Motor neuron (in vitro differentiated cells): ENCODE measurements around the gene ELOVL2. TPM values are rescaled to one million over a fixed set of nuclear protein-coding genes. Genes with fewer than 3 reads are reported as not detected.
A peak's percentile ranks its signal among the peaks of the same experiment; 100 is the strongest.
"Not testable (repeated sequence)": the region's sequence is repeated elsewhere in the genome, so short reads cannot be mapped to it uniquely, and the experiment has no call there.

Source experiments
- ATAC-seq, 8 experiments: fragments of 200-7000 bp; cut with Tn5 transposase; replicated peaks in 6 of 8; 2 replicates each; pipeline ENCODE4 v1.8.0; 2021; ENCODE audit warnings: mild to moderate bottlenecking in 8 of 8, moderate library complexity in 8 of 8
- H3K27ac ChIP-seq, 2 donors: fragments of 250-450 bp; sonication (Bioruptor Pico); 2 replicates each; pipeline ENCODE4 v1.9.0; 2021; ENCODE audit warnings: antibody characterized with exemption in 2 of 2, mild to moderate bottlenecking in 2 of 2, moderate library complexity in 1 of 2
- H3K4me1 ChIP-seq, 2 donors: fragments of 250-450 bp; sonication (Bioruptor Pico); replicated peaks in 1 of 2; 2 replicates each; pipeline ENCODE4 v1.6.1; 2021; ENCODE audit warnings: antibody characterized with exemption in 2 of 2, mild to moderate bottlenecking in 2 of 2, moderate library complexity in 1 of 2
- H3K4me3 ChIP-seq, 5 donors: fragments of 250-450 bp; sonication (Bioruptor Pico); 2 replicates each; pipeline ENCODE4 v1.9.0; 2021; ENCODE audit warnings: antibody characterized with exemption in 5 of 5, mild to moderate bottlenecking in 5 of 5, moderate library complexity in 4 of 5
- WGBS, 10 experiments: fragments of 450-650 bp; shearing (Covaris generic); methylation state at CpG; one replicate each; pipeline ENCODE4 v1.0.0; 2022; 5-methylcytosine and 5-hydroxymethylcytosine counted together
- in situ Hi-C, 9 experiments: fragments of 400-800 bp; cut with MboI; loops; one replicate each; pipeline ENCODE4 v1.15.0; 2021; ENCODE audit warnings: low sequenced_read_pairs in 9 of 9, low pct_unique_long_range_greater_than_20kb in 2 of 9; ENCODE audit not compliant: unreplicated experiment in 9 of 9
- total RNA-seq, 8 experiments: library from RNA; unstranded; fragments of 300-600 nt; gene quantifications; 2 replicates each; pipeline versions ENCODE4 v1.2.3 to v1.2.4, GENCODE V29; 2022

ELOVL2 gene
- total RNA-seq, 8 experiments from 2014 or later: 0.20 to 21.8 (median 6.4) TPM

DNA sequence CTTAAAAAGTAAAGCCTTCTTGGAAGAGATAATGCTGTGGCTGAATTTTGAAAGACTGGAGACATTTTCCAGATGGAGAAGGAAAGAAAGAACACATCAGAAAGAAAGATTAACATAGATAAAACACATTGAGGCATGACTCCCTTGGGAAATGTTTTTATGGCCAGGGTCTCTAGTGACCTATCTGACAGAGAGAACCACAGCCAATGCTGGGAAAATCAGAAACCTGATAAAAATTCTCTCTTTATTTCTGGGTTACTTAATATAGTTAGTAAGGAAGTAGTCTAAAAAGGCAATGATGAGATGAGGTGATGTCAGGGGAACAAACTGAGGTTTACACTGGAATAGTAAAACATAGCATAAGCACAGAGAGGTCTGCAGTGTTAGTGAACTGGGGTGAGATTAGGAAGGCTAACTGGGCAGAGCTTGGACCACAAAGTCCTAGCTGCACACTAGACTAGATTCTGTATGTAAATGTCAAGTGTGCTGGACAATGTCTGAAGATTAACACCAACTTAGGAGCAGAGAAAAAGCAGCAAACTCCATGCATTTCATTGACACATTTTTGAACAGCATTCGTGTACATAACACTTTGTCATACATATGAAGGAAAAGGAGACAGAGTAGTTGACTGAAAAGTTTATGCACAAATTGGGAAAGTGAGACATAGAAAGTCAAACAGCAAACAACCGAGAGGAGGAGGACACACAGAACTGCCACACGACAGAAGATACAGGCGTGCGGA lies 31.0 kb downstream of the ELOVL2 start:
- Histone ChIP-seq H3K4me1 (peaks cover 0 to 12% of the 10 kb centered on the region in 2 donors), H3K4me3 (no peak overlapping the region), H3K27ac (no peak overlapping the region)
- WGBS, 10 experiments: 67 to 98% (median 90%) methylated on average over 1 to 5 of the region's 5 CpGs; no CpG with 5 or more reads in 1 of the 10 experiments
- ATAC-seq: no peak
- in situ Hi-C loops: no loop called here

DNA sequence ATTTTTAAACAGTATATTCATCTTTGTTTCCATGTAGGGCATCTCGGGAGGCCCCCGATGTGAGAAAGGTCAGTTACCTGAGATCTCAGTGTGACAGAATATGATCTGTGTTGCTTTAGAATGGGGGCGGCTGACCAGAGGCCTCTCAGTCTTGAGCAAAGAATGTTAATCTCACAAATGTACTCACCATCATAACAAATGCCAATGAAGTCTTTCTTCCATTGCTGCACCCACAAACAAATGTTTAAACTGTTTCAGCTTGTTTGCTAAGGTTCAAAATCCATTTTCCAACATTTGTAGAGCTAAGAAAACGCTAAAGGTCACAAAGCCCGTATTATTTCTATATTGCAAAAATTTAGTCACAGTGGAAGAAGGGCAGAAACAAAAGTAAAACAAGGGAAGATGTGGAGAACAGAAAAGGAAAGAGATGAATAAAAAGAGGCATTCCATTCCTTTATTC lies 31.8 kb downstream of the ELOVL2 start:
- Histone ChIP-seq H3K4me3 (no peak overlapping the region), H3K27ac (no peak overlapping the region), H3K4me1 (peaks cover 0 to 12% of the 10 kb centered on the region in 2 donors)
- in situ Hi-C loops: no loop called here
- 36 to 82% (median 76%) methylated on average over 2 to 5 of the region's 5 CpGs for WGBS, 10 experiments
- no peak for ATAC-seq

DNA sequence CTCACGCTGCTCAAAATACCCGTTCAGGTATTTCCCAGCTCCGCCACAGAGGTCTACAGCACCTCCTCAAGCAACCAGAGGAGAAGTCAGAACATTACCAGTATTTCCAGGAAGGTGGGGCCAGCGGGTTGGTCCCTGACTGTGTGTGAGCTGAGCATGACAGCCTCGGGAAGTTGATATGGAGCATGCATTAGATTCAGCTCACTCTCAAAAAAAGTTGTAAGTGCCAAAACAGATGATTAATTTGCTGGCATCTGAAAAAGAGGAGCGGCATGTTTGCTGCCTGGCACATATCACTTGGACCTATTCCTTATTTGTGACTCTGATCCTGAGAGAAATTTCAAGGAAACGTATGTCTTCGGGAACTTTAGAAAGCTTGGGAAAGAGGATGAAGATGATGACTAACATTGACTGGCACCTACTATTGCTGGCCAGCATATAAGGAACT lies 32.3 kb downstream of the ELOVL2 start:
- in situ Hi-C loops: no loop called here
- ATAC-seq: peak in 3 of 8 experiments; percentile 34 to 43 (median 43)
- H3K4me1 ChIP-seq: peaks cover 0 to 12% of the 10 kb centered on the region in 2 donors
- H3K27ac ChIP-seq: no peak overlapping the region
- no peak overlapping the region for H3K4me3 ChIP-seq
- WGBS, 10 experiments: 0 to 90% (median 65%) methylated on average over 1 to 7 of the region's 8 CpGs; no CpG with 5 or more reads in 2 of the 10 experiments

DNA sequence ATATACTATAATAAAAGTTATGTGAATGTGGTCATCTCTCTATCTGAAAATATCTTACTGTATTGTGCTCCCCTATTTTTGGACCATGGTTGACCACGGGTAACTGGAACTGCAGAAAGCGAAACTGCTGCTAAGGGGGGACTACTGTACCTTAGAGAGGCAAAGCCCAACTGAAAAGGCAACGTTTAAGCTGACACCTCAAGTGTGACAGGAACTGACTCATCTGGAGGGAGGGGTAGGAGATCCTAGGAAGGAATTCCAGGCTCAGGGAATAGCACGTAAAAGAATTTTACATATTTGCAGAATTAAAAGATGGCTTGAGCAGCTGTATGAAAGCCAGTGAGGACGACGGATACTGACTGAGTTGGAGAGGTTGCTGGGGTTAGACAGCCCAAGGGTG lies 34.8 kb downstream of the ELOVL2 start:
- no peak overlapping the region for H3K4me3 ChIP-seq
- H3K27ac ChIP-seq: no peak overlapping the region
- in situ Hi-C loops: no loop called here
- peaks cover 0 to 12% of the 10 kb centered on the region in 2 donors for H3K4me1 ChIP-seq
- peak in 3 of 8 experiments; percentile 54 to 72 (median 66) for ATAC-seq
- WGBS, 10 experiments: 0 to 100% (median 55%) methylated on average over 1 to 6 of the region's 6 CpGs

DNA sequence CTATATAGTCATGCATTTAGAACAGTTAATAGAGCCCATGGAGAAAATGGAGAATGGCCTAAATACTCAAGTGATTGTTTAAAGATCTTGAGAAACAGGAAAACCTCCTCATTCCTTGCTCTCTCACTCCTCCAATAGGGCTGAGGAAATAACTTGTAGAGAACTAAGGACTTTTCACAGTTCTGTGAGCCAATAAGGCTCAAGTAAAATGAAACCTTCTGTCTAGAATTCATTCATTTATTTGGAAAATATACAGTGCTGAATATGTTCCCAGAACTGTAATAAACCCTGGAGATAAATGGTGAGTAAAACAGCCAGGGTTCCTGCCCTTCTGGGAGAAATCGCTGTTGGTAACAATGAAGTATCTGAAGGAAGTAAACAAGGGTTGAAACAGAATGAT lies 35.3 kb downstream of the ELOVL2 start:
- ATAC-seq: peak in 3 of 8 experiments; percentile 37 to 63 (median 40)
- in situ Hi-C loops: no loop called here
- 20 to 88% (median 80%) methylated on average over 1 of the region's 1 CpG; no CpG with 5 or more reads in 6 of the 10 experiments for WGBS, 10 experiments
- H3K4me3 ChIP-seq: no peak overlapping the region
- no peak overlapping the region for H3K27ac ChIP-seq
- peaks cover 0 to 12% of the 10 kb centered on the region in 2 donors for H3K4me1 ChIP-seq

DNA sequence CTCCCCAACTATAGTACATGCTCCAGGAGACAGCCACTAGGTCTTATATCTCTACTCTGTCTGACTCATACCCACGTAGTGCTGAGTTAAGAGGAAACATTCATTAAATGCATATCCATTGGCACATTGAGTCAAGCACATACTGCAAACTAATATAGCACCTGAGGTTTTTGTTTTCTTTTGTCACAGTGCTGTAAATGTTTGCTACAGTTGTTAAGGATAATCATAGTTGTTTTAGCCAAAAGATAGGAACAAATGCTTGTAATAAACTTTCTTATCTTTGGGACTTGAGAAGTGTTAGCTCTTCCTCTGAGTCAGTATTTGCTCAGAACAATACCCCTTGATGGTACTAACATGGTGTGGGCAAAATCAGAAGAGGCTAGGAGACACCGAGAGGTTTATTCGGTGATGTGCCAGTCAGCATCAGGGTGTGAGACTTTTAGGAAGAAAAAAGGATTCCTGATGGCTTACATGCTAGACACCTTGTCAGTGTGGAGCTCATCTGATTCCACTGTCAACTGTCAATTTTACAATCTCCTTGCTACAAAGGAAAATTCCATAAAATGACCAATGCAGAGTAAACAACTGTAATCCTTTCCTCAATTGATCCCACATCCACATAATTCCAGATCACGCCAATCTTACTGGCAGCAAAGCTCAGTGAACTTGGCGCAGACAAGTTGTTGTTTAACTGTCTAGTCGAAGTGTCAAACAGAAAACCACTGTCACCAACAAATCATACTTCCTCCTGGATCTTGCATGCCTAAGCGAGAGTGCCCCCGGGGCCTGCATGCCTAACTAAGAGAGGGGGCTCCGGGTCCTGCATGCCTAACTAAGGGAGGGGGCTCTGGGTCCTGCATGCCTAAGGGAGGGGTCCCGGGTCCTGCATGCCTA lies 36.1 kb downstream of the ELOVL2 start:
- ATAC-seq: peak in 3 of 8 experiments; percentile 25 to 49 (median 46)
- in situ Hi-C loops: no loop called here
- peaks cover 0 to 9% of the 10 kb centered on the region in 2 donors for H3K4me1 ChIP-seq
- WGBS, 10 experiments: 0 to 100% (median 64%) methylated on average over 1 to 8 of the region's 10 CpGs; no CpG with 5 or more reads in 1 of the 10 experiments
- no peak overlapping the region for H3K4me3 ChIP-seq
- H3K27ac ChIP-seq: no peak overlapping the region

DNA sequence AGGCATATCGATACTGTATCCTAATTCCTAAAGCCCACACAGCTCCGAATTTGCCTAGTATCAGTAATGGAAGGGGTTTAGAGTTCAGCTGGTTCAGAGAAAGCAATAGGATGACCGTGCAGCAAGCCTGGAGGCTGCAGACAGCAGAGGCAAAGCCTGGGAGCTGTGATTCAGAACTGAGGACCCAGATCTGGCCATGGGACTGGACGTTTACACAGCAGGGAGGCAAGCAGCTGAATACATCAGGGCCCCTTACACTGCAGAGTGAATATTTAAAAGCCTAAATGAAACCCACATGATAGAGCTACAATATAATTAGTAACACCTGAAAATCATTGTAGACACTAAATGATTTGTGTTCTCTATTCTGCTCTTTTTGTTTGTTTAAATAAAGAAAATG lies 38.0 kb downstream of the ELOVL2 start:
- ATAC-seq: peak in 2 of 8 experiments; percentile 15 to 48
- Histone ChIP-seq H3K4me3 (no peak overlapping the region), H3K27ac (no peak overlapping the region), H3K4me1 (no peaks in the 10 kb centered on the region)
- 0 to 80% (median 42%) methylated on average over 1 to 4 of the region's 4 CpGs; no CpG with 5 or more reads in 2 of the 10 experiments for WGBS, 10 experiments
- in situ Hi-C loops: no loop called here

DNA sequence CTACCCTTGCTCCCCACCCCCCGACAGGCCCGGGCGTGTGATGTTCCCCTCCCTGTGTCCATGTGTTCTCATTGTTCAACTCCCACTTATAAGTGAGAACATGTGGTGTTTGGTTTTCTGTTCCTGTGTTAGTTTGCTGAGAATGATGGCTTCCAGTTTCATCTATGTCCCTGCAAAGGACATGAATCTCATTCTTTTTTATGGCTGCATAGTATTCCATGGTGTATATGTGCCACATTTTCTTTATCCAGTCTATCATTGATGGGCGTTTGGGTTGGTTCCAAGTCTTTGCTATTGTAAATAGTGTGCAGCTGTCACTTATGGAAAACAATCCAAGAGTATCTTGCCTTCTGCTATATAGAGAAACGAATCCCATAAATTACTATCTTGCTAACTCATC lies 40.8 kb downstream of the ELOVL2 start:
- WGBS, 10 experiments: 40 to 100% (median 100%) methylated on average over 1 to 5 of the region's 5 CpGs; no CpG with 5 or more reads in 3 of the 10 experiments
- H3K4me3 ChIP-seq, H3K27ac ChIP-seq, ATAC-seq, in situ Hi-C loops, H3K4me1 ChIP-seq: not testable (repeated sequence)

DNA sequence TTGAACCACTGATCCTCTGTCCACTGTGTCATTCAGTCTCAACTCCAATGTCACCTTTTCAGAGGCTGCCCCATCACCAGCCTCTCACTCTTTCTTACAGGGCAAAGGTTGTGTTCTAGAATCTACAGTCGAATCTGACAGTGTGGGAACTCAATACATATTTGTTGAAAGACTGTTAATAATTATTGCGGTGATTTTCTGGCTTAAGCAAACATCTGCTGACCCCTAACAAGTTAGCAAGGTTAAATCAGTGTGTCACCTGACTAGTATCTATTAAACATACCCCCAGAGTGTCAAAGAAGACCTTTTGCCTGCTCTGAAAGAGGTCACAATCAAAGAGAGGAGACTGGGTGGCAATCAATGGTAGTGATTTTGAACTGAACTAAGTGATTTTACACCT lies 41.9 kb downstream of the ELOVL2 start:
- WGBS, 10 experiments: 40 to 100% (median 92%) methylated on average over 1 to 2 of the region's 2 CpGs; no CpG with 5 or more reads in 3 of the 10 experiments
- Histone ChIP-seq H3K4me1 (no peaks in the 10 kb centered on the region), H3K4me3 (no peak overlapping the region), H3K27ac (no peak overlapping the region)
- in situ Hi-C loops: no loop called here
- ATAC-seq: no peak

DNA sequence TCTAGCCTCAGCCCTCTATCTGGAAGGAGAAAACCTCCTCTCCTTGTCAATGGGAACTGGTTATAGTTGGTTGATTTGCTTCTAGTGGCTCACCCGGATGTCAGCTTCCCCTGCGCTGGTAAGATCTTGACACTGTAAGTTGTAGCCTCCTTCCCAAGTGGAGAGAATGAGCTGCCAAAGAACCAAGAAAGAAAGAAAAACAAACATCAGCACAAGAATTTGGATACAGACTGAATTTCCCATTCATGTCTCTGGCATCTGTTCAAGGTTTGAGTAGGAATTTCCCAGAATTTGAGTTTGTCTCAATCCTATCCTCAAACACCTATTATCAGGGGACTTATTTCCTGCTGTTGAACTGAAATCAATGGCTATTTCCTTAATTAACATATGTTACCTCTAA lies 44.1 kb downstream of the ELOVL2 start:
- in situ Hi-C loops: no loop called here
- Histone ChIP-seq H3K4me1 (no peaks in the 10 kb centered on the region), H3K27ac (no peak overlapping the region), H3K4me3 (no peak overlapping the region)
- 56 to 100% (median 100%) methylated on average over 1 to 2 of the region's 2 CpGs; no CpG with 5 or more reads in 4 of the 10 experiments for WGBS, 10 experiments
- no peak for ATAC-seq

DNA sequence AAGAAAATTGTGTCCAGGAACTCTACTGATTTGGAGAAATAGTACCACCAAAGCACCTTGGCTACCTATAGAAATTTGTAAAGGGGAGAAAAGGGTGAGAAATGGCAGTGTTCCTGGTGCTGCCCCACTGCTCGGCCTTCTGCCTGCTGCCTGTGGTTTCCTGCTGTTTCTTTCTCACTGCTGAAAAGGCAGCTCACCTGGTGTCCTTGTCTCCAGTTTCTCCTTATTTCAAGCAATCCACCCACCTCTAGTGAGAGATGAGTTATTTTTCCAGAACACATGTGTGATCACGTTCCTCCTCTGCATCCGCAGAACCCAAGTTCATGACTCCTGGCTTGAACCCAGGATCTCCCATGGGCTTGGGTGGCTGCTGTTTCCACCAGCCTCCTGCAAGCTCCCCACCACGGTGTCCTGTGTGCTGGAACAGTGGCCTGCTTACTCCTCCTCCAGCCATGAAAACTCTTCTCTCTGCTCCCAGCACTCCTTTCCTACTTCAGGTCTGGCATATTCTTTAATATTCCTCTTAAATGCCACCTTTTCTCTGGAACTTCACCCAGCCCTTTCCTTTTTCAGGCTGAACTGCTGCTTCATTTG lies 48.9 kb downstream of the ELOVL2 start:
- no peak for ATAC-seq
- Histone ChIP-seq H3K4me3 (no peak overlapping the region), H3K27ac (no peak overlapping the region), H3K4me1 (no peaks in the 10 kb centered on the region)
- in situ Hi-C loops: no loop called here
- 0 to 100% (median 74%) methylated on average over 1 to 3 of the region's 4 CpGs; no CpG with 5 or more reads in 2 of the 10 experiments for WGBS, 10 experiments

DNA sequence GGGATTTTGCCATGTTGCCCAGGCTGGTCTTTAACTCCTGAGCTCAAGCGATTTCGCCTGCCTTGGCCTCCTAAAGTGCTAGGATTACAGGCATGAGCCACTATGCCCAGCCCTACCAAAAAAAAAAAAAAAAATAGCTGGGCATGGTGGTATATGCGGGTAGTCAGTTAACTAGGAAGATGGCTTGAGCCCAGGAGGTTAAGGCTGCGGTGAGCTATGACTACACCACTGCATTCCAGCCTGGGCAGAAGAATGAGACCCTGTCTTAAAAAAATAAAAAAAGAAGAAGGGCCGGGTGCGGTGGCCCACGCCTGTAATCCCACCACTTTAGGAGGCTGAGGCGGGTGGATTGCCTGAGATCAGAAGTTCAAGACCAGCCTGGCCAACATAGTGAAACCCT lies 50.2 kb downstream of the ELOVL2 start:
- no peak for ATAC-seq
- in situ Hi-C loops: no loop called here
- Histone ChIP-seq H3K27ac (no peak overlapping the region), H3K4me1 (no peaks in the 10 kb centered on the region), H3K4me3 (no peak overlapping the region)
- WGBS, 10 experiments: 80 to 100% (median 89%) methylated on average over 1 to 7 of the region's 8 CpGs; no CpG with 5 or more reads in 2 of the 10 experiments
